Stimulated activated CD4-positive, alpha-beta T cell treated with anti-CD3 and anti-CD28 coated beads, Interleukin-2, amount 100 ng/mL, for 24 hours (primary cell): ENCODE measurements around the gene PCSK5.
A peak's percentile ranks its signal among the peaks of the same experiment; 100 is the strongest.
"Not testable (repeated sequence)": the region's sequence is repeated elsewhere in the genome, so short reads cannot be mapped to it uniquely, and the experiment has no call there.

Experiments
- DNase-seq, 2 donors: peaks; one replicate each; pipeline ENCODE4 v3.0.0-alpha.2; 2020

PCSK5 gene

GRCh38 chr9:75890472-75891276, at the start of gene PCSK5:
Gene PCSK5, plus strand, starts transcription at chr9:75890673. Its CDS starts 509 bp downstream, at chr9:75891182.
- DNase-seq, result peak; percentile 81 to 84

- DNase-seq, result no peak
Measured at GRCh38 chr9:75844321-75844720, 46.2 kb upstream of the PCSK5 start.

- no peak for DNase-seq
Measured at GRCh38 chr9:75845806-75846205, 44.7 kb upstream of the PCSK5 start.

- no peak for DNase-seq
Measured at GRCh38 chr9:75847085-75847484, 43.4 kb upstream of the PCSK5 start.

- DNase-seq, result peak in 1 of 2 donors; percentile 10
Measured at GRCh38 chr9:75850459-75851200, 39.8 kb upstream of the PCSK5 start.

- DNase-seq, result no peak
Measured at GRCh38 chr9:75851917-75852316, 38.6 kb upstream of the PCSK5 start.

- no peak for DNase-seq
Measured at GRCh38 chr9:75852746-75853145, 37.7 kb upstream of the PCSK5 start.

GRCh38 chr9:75855509-75855908, 35.0 kb upstream of the PCSK5 start:
- DNase-seq, result no peak

- DNase-seq, result no peak
Measured at GRCh38 chr9:75858497-75859092, 31.9 kb upstream of the PCSK5 start.

- no peak for DNase-seq
Measured at GRCh38 chr9:75864266-75864665, 26.2 kb upstream of the PCSK5 start.

- peak; percentile 29 to 51 for DNase-seq
Measured at GRCh38 chr9:75866273-75866871, 24.1 kb upstream of the PCSK5 start.

- not testable (repeated sequence) for DNase-seq
Measured at GRCh38 chr9:75868526-75868925, 21.9 kb upstream of the PCSK5 start.

GRCh38 chr9:75869236-75869635, 21.2 kb upstream of the PCSK5 start:
- DNase-seq, result no peak

GRCh38 chr9:75870450-75870849, 20.0 kb upstream of the PCSK5 start:
- no peak for DNase-seq

- no peak for DNase-seq
Measured at GRCh38 chr9:75871624-75872023, 18.8 kb upstream of the PCSK5 start.

- no peak for DNase-seq
Measured at GRCh38 chr9:75873712-75874111, 16.8 kb upstream of the PCSK5 start.

- DNase-seq, result no peak
Measured at GRCh38 chr9:75876999-75877640, 13.4 kb upstream of the PCSK5 start.

- no peak for DNase-seq
Measured at GRCh38 chr9:75878488-75878860, 12.0 kb upstream of the PCSK5 start.

- DNase-seq, result no peak
Measured at GRCh38 chr9:75880618-75881017, 9.9 kb upstream of the PCSK5 start.

GRCh38 chr9:75881761-75882160, 8.7 kb upstream of the PCSK5 start:
- no peak for DNase-seq

- DNase-seq, result no peak
Measured at GRCh38 chr9:75885652-75886051, 4.8 kb upstream of the PCSK5 start.

- peak; percentile 12 to 25 for DNase-seq
Measured at GRCh38 chr9:75889577-75889976, 896 bp upstream of the PCSK5 start.

- peak; percentile 6 to 24 for DNase-seq
Measured at GRCh38 chr9:75889977-75890471, 449 bp upstream of the PCSK5 start.
